Transverse colon (tissue), 4 donors: ENCODE measurements around the gene TMEM134.

Source experiments
- POLR2AphosphoS5 ChIP-seq, 3 donors: sonication (generic); formaldehyde crosslinking; IDR thresholded peaks; one replicate each; pipeline ENCODE4 v1.6.1; 2016; ENCODE audit warnings: antibody characterized with exemption in 3 of 3
- TF ChIP-seq, protein P1 (sequence below), 5 experiments: fragments of 200-600 bp in 3 of 5; fragments of 450-650 bp in 2 of 5; sonication (generic) in 3 of 5; IDR thresholded peaks; 1 replicate in 2 of 5; 2 replicates in 3 of 5; pipeline ENCODE4 v1.5.1; 2016 to 2017; ENCODE audit warnings: antibody characterized with exemption in 5 of 5, inconsistent platforms in 3 of 5, mild to moderate bottlenecking in 2 of 5, moderate library complexity in 1 of 5

DNA sequence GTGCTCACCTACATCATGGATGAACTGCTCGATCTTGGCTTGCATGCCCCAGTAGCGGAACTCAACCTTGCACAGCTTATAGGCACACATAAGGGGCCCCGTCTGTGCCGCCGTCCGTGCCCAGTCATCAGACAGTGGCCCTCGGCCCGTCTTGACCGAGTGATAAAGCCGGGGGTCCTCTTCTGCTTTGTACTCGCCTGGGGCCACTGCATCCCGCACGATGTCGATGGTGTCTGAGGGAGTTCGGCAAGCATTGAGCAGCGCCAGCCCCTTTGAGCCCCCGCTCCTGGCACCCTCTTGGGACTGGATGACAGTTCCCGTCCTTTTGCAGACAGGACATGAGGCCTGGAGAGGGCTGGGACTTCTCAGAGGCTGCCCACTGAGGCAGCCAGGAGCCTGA lies 32.8 kb upstream of the TMEM134 start:
- TF ChIP-seq, protein P1, sequence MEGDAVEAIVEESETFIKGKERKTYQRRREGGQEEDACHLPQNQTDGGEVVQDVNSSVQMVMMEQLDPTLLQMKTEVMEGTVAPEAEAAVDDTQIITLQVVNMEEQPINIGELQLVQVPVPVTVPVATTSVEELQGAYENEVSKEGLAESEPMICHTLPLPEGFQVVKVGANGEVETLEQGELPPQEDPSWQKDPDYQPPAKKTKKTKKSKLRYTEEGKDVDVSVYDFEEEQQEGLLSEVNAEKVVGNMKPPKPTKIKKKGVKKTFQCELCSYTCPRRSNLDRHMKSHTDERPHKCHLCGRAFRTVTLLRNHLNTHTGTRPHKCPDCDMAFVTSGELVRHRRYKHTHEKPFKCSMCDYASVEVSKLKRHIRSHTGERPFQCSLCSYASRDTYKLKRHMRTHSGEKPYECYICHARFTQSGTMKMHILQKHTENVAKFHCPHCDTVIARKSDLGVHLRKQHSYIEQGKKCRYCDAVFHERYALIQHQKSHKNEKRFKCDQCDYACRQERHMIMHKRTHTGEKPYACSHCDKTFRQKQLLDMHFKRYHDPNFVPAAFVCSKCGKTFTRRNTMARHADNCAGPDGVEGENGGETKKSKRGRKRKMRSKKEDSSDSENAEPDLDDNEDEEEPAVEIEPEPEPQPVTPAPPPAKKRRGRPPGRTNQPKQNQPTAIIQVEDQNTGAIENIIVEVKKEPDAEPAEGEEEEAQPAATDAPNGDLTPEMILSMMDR (IDR thresholded peaks at IDR 0.05): no peak
- TF ChIP-seq POLR2AphosphoS5 (IDR thresholded peaks at IDR 0.05): no peak
